Stimulated activated CD4-positive, alpha-beta T cell treated with anti-CD3 and anti-CD28 coated beads, Interleukin-1b, Interleukin-23, amount 100 ng/mL, for 24 hours (primary cell): Measurements from ENCODE around the gene PIGT.

Experiments
- DNase-seq, 4 experiments: peaks; one replicate each; pipeline ENCODE4 v3.0.0-alpha.2; 2020; ENCODE audit warnings: low read depth in 4 of 4, low spot score in 1 of 4

Gene PIGT

DNA sequence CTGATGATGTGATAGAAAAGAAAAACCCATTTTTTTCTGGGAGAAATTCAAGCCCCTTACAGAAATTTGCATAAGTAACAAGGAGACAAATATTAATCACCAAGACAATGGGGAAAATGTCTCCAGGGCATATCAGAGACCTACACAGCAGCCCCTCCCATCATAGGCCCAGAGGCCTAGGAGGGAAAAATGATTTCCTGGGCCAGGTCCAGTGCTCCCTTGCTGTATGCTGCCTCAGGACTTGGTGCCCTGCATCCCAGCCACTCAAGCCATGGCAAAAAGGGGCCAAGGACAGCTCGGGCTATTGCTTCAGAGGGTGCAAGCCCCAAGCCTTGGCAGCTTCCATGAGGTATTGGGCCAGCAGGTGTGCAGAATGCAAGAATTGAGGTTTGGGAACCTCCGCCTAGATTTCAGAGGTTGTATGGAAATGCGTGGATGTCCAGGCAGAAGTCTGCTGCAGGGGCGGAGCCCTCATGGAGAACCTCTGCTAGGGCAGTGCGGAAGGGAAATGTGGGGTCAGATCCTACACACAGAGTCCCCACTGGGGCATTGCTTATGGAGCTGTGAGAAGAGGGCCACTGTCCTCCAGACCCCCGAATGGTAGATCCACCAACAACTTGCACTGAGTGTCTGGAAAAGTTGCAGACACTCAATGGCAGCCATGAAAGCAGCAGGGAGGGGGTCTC is 15.5 kb upstream of the PIGT start:
- no peak for DNase-seq

DNA sequence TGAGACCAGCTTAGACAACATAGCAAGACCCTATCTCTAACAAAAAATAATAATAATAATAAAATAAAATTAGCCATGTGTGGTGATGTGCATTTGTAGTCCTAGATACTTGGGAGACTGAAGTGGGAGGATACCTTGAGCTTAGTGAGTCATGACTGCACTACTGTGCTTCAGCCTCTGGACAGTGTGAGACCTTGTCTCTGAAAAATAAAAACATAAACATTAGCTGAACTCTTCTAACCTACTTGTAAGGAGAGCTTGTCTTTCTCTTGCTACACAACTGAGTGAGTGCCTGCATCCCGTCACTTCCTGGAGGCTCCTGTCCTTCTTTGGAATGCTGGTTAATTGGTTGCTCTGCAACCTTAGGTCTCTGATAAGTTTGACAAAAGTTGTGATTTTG is 13.0 kb upstream of the PIGT start:
- no peak for DNase-seq

DNA sequence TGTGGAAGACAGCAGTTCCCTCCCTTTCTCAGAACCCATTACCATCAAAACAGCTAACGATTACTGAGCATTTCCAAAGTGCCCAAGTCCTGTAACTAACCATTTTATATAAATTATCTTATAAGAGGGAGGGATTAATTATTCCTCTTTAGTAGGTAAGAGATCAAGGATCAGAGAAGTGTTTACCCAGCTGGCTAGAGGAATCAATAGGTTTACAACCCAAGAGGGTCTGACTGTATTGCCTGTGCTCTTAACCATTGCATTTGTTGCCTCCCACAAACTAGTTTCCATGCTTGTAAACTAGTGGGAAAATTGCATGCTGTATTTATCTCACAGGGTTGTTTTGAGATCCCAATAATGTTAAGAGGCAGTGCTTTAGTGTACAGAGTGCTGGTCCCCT is 11.5 kb upstream of the PIGT start:
- no peak for DNase-seq

DNA sequence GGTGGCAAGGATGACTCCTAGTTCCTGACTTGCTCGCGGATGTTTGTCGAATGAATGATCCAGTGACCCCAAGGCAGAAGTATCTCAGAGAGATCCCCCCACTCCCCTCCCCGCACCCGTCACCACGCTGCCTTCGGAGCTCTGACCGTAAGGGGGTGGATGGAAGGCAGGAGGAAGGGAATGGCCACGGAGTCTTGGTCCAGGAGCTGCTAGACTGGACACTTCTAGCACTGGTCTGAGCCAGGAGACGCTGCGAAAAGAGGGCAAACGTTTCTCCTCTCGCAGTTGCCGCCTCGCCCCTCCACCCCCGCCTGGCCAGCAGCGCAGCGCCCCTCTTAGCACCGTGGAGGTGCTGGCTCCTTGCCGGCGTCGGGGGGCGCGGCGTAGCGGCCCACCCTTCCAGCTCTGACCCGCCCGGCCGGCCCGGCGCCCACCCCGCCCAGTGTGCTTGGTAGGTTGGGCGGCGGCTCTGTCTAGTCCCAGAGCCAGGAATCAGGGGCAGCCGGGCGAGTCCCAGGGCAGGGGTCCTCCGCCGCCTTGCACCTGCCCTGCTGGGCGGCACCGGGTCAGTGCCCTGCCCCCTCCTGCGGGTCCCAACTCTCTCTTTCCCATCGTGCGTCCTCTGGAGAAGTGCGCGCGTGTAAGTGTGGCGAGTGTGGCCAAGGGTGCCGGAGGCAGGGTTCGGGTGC is 10.2 kb upstream of the PIGT start:
- DNase-seq: no peak

DNA sequence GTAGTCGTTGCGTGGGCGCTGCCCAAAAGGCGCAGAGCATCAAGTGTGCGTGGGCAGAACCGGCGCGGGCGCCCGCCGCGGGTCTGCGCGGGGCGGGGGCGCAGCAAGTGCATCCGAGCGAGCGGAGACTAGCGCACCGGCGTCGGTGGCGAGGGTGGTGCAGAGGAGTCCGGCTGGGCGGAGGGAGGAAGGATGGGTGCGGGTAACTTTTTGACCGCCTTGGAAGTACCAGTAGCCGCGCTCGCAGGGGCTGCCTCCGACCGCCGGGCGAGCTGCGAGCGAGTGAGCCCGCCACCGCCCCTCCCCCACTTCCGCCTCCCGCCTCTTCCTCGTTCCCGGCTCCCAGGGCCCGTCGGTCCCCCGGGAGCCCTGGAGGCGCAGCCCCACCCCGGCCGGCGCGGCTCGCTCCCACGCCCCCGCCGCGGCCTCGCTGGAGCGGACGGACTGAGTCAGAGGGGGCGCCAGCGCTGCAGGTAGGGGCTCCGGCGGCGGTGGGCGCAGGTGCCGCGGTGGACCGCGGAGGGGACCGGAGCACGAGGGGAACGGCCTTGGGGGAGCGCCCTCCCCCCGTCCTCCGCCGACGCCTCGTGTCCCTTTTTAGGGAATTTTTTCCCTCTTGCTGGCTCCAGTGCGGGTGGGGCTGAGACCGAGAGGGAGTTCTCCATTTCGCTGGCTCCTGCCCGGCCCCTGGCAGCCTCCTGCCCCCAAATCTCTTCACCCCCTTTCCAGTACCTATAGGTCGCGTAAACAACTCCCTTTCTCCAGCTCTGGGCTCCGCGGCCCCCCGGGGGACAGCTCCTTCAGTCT is 9.5 kb upstream of the PIGT start:
- DNase-seq: peak in 1 of 4 experiments; percentile 49

DNA sequence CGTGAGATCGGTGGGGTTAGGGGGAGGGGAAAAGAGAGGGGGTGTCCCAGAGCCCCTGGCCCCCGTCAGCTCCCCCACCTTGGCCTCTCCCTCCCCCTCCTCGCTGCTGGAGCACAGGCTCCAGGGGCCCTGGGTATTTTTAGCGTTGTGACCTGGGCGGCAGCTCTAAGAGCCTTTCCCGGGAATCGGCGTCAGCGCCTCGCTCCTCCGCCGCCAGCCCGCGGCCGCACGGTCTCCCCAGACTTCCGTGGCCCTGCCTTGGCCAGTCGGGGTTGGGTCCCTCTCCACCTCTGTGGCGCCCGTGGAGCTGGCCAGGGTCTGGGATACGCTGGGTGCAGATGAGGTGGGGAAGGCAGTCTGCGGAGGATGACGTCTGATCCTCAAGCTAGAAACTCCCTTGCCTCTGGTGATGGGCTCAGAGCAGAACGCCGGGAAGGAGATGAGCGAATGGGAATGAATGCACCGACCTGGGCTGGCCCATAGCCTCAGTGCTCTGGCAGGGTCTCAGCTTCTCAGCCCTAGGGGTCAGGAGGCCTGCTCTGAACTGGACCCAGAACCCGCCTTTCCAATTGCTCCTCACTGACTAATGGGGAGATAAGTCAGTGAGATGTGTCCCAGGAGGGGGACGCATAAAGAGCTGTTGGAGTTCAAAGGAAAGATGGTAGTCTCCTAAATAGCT is 8.7 kb upstream of the PIGT start:
- no peak for DNase-seq

DNA sequence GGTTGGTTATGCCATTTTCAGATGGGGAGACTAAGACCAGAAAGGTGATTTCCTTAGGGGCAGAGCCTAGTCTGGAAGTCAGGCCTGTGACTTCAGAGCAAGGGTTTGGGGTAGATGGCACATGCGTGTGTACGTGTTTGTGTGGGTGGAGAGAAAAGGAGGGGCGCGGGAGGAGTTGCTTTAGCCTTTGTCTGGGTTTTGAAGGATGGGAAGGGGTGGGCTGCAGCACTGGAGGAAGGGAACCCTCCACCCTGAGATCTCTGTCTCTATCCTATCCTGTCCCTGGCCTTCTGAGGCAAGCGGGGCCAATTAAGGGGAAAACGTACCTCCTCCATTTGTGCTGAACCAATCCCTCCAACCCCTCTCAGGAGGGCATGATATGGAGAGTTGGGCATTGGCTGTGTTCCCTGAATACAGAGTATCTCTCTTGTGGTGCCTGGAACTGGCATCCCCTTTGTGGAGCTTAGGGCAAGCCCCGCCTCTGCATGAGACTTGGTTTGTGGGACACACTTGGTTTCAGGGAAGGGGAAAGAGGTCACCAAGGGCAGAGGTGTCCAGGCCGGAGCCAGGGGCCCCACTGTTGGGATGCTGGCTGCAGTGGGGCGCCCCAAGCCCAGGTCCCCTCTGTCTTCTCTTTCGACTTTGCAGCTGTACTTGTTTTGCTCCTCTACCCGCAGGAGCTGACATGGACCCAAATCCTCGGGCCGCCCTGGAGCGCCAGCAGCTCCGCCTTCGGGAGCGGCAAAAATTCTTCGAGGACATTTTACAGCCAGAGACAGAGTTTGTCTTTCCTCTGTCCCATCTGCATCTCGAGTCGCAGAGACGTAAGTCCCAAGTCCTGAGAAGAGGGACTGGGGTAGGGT is 7.9 kb upstream of the PIGT start, which contains the start of gene DBNDD2:
TSS of gene DBNDD2 (plus strand) at position 507 of the 863 bp plus-strand sequence. CDS start at position 686, 179 bp downstream.
- DNase-seq: no peak

DNA sequence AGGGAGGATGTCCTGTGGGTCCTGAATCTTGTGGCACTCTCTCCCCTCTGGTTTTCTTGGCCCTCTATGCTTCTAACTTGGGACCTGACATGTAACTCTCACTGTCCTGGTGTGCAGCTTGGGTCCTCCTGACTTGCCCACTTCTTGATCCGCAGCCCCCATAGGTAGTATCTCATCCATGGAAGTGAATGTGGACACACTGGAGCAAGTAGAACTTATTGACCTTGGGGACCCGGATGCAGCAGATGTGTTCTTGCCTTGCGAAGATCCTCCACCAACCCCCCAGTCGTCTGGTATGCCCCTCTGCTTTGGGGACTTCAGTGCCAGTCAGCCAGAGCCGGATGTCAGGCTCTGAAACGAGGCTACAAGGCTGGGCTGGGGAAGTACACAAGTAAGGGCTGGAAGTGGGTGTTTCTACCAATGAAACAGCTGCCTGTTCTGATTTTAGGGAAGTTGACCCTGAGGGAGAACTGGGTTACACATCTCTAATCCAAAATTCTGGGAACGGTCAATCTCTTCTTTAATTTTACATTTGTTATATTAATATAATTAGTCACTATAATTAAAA is 7.2 kb upstream of the PIGT start:
- DNase-seq: no peak

DNA sequence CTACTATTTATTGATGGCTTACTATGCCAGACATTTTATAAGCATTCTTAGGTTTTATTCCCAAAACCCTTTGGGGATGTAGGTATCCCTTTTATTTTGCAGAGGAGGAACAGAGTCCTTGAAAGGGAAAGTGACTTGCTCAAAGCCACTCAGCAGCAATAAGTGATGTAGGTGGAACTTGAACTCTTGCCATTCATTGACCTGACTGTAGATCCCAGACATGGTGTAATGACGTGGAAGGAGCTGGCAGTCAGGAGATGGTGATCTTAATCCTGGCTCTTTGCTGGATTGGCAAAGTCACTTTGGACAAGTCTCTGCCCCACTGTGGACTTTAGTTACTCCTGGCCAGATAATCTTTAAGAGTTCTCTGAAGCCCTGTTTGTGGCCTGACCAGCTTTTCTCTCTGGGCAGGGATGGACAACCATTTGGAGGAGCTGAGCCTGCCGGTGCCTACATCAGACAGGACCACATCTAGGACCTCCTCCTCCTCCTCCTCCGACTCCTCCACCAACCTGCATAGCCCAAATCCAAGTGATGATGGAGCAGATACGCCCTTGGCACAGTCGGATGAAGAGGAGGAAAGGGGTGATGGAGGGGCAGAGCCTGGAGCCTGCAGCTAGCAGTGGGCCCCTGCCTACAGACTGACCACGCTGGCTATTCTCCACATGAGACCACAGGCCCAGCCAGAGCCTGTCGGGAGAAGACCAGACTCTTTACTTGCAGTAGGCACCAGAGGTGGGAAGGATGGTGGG is 6.2 kb upstream of the PIGT start:
- DNase-seq: no peak

DNA sequence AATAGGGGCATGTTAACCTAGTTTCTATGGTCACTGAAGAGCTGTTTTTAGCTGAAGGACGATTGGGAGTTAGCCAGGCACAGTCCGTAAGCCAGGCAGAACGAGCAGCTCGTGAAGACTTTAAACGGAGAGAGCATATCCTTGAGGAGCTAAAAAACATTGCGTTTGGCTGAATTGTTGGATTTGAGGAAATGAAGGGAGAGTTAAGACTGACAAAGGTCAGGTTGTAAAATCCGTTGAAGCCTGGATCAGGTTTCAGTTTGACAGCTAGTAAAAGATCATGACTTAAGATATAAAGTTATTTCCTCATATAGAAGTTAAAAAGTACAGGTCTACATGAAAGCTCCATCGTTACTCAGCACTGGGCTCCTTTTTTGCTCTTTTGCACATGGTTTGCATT is 5.1 kb upstream of the PIGT start:
- no peak for DNase-seq

DNA sequence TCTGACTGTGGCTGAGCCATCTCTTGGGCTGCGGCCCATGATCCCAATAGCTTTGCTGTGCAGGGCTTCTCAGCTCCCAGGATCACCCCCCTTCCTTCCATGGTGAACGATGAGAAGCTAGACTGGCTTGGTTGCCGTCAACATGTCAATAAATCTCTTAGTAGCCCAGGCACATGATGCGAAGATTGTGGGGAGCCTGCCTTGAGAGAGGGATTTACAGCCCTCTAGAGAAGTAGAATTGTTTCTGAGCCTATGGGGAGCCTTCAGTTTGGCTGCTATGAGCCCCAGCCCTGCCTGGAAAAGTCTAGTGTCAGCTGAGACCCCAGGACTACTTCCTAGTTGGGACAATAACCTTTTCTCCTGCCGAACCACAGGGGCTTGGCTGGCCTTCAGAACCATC is 3.3 kb upstream of the PIGT start:
- DNase-seq: no peak

DNA sequence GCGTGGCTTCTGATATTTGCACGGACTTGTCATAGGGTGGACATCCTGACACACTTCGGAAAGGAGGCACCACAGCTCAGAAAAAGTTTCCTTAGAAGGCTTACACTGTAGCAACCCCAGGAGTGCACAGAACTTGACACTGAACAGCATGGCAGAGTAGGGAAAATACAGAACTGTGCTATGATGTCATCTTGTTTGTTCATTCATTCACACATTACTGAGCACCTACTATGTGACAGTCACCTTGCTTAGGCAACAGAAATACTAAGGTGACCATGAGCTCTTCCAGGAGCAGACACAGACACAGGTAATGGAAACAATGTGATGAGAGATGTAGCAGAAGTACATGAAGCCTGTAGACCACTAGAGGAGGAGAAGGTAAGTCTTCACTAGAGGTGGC is 2.5 kb upstream of the PIGT start:
- DNase-seq: no peak

DNA sequence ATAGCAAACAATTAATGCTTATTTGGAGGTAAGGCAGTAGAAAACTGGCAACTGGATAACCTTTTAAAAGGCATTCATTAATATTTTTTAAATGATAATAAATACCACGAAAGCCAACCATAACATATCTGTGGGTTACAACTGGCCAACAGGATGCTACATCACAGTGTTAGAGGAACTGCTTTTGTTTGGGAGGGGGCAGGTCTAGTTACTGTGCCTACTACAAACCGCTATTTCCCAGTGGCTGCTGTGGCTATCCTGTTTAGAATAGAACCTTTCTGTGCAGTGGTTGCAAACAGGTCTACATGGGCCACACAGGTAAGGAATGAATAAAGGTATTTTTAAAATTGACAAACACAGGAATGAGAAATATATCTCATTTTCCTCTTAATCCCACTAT is 976 bp downstream of the PIGT start:
- no peak for DNase-seq

DNA sequence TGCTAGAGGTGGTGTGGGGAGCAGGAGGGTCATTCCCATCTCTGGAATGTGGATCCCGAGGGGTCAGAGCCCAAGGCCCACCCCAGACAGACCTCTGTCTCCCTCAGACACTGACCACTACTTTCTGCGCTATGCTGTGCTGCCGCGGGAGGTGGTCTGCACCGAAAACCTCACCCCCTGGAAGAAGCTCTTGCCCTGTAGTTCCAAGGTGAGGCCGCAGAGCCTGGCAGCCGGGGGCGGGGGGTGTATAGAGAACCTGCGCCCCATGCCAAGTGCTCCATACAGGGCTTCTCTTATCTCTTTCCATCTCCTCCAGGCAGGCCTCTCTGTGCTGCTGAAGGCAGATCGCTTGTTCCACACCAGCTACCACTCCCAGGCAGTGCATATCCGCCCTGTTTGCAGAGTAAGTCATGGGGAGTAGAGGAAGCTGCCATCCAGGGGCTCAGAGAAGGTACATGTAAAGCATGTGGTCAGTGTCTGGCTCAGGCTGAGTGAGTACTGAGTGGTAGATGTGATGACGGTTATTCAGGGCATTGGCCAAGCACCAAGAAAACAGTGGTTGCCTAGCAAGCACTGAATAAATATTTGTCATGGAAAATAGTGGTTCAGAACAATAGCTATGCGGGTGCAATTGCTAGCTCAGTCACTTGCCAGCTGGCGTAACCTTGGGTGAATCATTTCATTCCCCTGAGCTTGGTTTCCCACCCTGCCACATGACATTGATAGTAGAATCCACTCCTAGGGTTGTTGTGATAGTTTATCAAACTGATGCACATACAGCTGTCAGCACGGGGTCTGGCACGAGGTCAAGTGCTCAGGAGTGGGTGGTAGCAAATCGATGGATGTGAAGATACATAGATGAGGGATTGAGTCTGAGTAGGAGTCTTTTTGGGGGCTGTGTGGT is 3.5 kb downstream of the PIGT start:
- no peak for DNase-seq

DNA sequence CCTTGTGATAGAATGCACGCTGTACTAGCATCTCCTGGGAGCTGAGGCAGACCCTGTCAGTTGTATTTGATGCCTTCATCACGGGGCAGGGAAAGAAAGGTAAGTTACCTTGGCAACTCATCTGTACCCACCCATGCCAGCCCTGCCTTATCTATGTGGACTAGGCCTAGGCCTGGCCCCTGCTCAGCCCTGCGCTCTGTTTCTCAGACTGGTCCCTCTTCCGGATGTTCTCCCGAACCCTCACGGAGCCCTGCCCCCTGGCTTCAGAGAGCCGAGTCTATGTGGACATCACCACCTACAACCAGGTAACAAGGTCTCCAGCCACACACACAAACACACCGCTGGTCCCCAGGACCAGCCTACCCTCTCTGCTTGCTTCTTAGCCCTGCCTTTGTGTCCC is 4.2 kb downstream of the PIGT start:
- no peak for DNase-seq

DNA sequence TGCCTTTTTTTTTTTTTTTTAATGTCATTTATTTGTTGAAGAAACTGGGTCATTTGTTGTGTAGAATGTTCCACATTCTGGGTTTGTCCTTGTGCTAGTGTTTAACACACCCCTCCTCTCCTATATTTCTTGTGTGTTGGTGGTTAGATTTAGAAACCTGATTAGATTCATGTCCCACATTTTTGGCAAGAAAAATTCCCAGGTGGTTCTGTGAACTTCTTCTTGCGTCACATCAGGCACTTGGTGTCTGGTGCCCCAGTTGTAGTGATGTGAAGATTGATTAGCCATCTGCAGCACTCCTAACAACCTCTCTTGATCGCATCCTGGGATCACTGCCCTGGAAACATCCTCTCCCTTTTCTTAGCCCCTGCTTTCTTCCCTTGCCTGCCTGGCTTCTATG is 7.8 kb downstream of the PIGT start:
- no peak for DNase-seq

DNA sequence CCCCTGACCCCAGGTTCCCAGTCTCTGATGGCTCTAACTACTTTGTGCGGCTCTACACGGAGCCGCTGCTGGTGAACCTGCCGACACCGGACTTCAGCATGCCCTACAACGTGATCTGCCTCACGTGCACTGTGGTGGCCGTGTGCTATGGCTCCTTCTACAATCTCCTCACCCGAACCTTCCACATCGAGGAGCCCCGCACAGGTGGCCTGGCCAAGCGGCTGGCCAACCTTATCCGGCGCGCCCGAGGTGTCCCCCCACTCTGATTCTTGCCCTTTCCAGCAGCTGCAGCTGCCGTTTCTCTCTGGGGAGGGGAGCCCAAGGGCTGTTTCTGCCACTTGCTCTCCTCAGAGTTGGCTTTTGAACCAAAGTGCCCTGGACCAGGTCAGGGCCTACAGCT is 9.6 kb downstream of the PIGT start:
- DNase-seq: no peak

DNA sequence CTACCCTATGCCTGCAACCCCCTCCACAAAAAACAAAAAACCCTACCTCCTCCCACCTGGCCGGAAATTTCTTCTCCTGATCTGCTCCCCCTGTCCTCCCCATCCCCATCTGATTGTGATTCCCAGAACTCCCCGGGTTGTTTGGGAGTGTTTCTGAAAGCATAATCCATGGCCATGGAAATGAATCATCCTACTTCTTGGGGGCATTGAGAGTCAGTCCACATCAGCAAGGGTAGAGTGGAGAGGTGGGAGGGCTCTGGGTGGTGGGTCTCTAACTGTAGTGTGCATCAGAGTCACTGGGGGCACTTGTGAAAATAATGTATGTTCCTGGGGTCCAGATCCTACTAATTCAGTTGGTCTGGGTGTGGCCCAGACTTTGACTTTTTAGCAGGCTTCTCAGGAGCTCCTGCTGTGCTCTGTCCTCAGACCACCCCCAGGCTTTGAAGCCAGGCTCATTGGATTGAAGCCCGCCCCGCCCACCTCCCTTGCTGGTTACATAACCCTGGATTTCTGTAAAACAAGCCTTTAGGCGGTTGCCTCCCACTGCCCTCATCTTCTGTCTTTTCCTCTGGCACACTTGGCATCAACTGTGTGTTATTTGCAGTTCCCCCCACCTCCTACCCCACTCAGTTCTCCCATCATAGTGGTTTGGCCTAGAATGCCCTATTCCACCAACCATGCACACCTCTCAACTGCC is 10.5 kb downstream of the PIGT start:
- DNase-seq: no peak
